Erythroblast (primary cell): Measurements from ENCODE around the gene EIF4E1B.

ENCODE experiments used
- GATA1 ChIP-seq: IDR thresholded peaks from 2 replicates; pipeline ENCODE4 v1.6.1; 2011; ENCODE audit warnings: low read depth, mild to moderate bottlenecking, control low read depth, low read length, moderate library complexity
- POLR2A ChIP-seq: IDR thresholded peaks from 2 replicates; pipeline ENCODE4 v1.6.1; 2011; ENCODE audit warnings: mild to moderate bottlenecking, low read length

DNA sequence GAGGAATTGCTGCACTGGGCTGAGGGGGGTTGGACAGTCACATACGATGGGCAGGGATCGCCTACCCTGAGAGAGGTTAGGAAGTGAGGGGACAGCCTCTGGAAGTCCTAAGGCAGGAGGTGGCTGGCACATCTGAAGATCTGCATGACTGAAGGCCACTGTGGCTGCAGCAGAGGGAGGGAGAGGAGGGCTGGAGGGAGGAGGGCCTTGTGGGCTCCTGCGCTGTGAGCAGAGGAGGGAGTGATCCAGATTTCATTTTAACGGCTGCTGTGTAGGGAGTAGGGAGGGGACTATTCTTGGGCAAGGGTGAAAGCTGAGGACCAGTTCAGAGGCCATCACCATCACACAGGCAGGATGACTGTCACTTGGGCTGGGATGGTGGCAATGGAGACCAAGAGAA lies 7.1 kb downstream of the EIF4E1B start:
- TF ChIP-seq POLR2A (no peak), GATA1 (no peak)
